Stimulated activated CD4-positive, alpha-beta T cell treated with anti-CD3 and anti-CD28 coated beads, Interleukin-12 subunit alpha, Interleukin-12 subunit beta, amount 100 ng/mL, for 24 hours (primary cell): ENCODE data around the gene FNTB.
"Not testable (repeated sequence)": the region's sequence is repeated elsewhere in the genome, so short reads cannot be mapped to it uniquely, and the experiment has no call there.

Experiments used
- DNase-seq, 2 experiments: peaks; one replicate each; pipeline ENCODE4 v3.0.0-alpha.2; 2020; ENCODE audit warnings: low read depth in 2 of 2

The FNTB gene

GRCh38 chr14:65084554-65085505 is 98.1 kb downstream of the FNTB start:
- no peak for DNase-seq

GRCh38 chr14:65086686-65087085 is 100.0 kb downstream of the FNTB start:
- not testable (repeated sequence) for DNase-seq

GRCh38 chr14:65087835-65088234 is 101.1 kb downstream of the FNTB start:
- DNase-seq = not testable (repeated sequence)

- DNase-seq = no peak
These were observed 105.7 kb downstream of the FNTB start for GRCh38 chr14:65092349-65092748.

GRCh38 chr14:65095633-65096205 is 109.0 kb downstream of the FNTB start:
- DNase-seq = no peak

GRCh38 chr14:65096323-65097089 is 109.8 kb downstream of the FNTB start:
- DNase-seq = peak in 1 of 2 experiments; percentile 23

GRCh38 chr14:65098586-65098985 is 111.9 kb downstream of the FNTB start:
- no peak for DNase-seq

- no peak for DNase-seq
These were observed 114.3 kb downstream of the FNTB start for GRCh38 chr14:65100922-65101541.

- no peak for DNase-seq
These were observed 115.1 kb downstream of the FNTB start for GRCh38 chr14:65101631-65102440.

GRCh38 chr14:65102441-65103149 is 115.9 kb downstream of the FNTB start, which contains the start of gene MAX:
Gene MAX, minus strand, starts transcription at chr14:65102517. Its CDS starts 178 bp downstream, at chr14:65102339.
- peak; percentile 94 to 98 for DNase-seq

GRCh38 chr14:65103150-65103760 is 116.6 kb downstream of the FNTB start:
- DNase-seq = peak in 1 of 2 experiments; percentile 14

GRCh38 chr14:65104791-65105190 is 118.1 kb downstream of the FNTB start:
- no peak for DNase-seq

- DNase-seq = no peak
These were observed 119.6 kb downstream of the FNTB start for GRCh38 chr14:65106316-65106715.

- DNase-seq = no peak
These were observed 120.0 kb downstream of the FNTB start for GRCh38 chr14:65106736-65107135.

GRCh38 chr14:65107200-65107599 is 120.5 kb downstream of the FNTB start:
- DNase-seq = no peak

- no peak for DNase-seq
These were observed 122.7 kb downstream of the FNTB start for GRCh38 chr14:65109357-65109756.

- DNase-seq = no peak
These were observed 123.8 kb downstream of the FNTB start for GRCh38 chr14:65110525-65110924.
